Neural cell (in vitro differentiated cells): Measurements from ENCODE around the gene MEA1. TPM values are rescaled to one million over a fixed set of nuclear protein-coding genes. Genes with fewer than 3 reads are reported as not detected.

Experiments
- H2AFZ ChIP-seq: fragments of 200-600, 300-800 bp; sonication (generic), shearing (Covaris generic); 2 replicates; pipeline ENCODE4 v1.6.0; 2014; ENCODE audit warnings: low read depth, mild to moderate bottlenecking, antibody characterized with exemption, low read length, moderate library complexity
- H3F3A ChIP-seq: fragments of 200-600 bp; shearing (Covaris generic); 2 replicates; pipeline ENCODE4 v1.6.1; 2016; ENCODE audit warnings: mild to moderate bottlenecking, moderate library complexity, mixed read lengths, antibody characterized with exemption, low read length; ENCODE audit not compliant: insufficient read depth, poor library complexity, severe bottlenecking
- H3K27ac ChIP-seq: fragments of 200-600, 300-800 bp; sonication (generic), shearing (Covaris generic); 2 replicates; pipeline ENCODE4 v1.5.1; 2014; ENCODE audit warnings: mild to moderate bottlenecking, low read length, moderate library complexity
- H3K27me3 ChIP-seq: fragments of 300-800, 200-600 bp; sonication (generic), shearing (Covaris generic); 2 replicates; pipeline ENCODE4 v1.6.0; 2014; ENCODE audit warnings: mild to moderate bottlenecking, low read depth, low read length, moderate library complexity; ENCODE audit not compliant: insufficient read depth
- H3K36me3 ChIP-seq: fragments of 300-800, 200-600 bp; sonication (generic), shearing (Covaris generic); 2 replicates; pipeline ENCODE4 v1.5.1; 2014; ENCODE audit warnings: mild to moderate bottlenecking, antibody characterized with exemption, low read length, moderate library complexity; ENCODE audit not compliant: insufficient read depth
- H3K4me2 ChIP-seq: fragments of 300-800, 200-600 bp; sonication (generic), shearing (Covaris generic); 2 replicates; pipeline ENCODE4 v1.6.0; 2014; ENCODE audit warnings: mild to moderate bottlenecking, low read length
- H3K4me3 ChIP-seq: fragments of 300-800, 200-600 bp; sonication (generic), shearing (Covaris generic); 2 replicates; pipeline ENCODE4 v1.5.1; 2014; ENCODE audit warnings: mild to moderate bottlenecking, low read length, moderate library complexity
- H3K79me2 ChIP-seq: fragments of 200-600 bp; shearing (Covaris generic); replicated peaks from 2 replicates; pipeline ENCODE4 v1.6.0; 2014; ENCODE audit warnings: mild to moderate bottlenecking, low read length, moderate library complexity; ENCODE audit not compliant: insufficient read depth
- H3K9ac ChIP-seq: fragments of 300-800, 200-600 bp; sonication (generic), shearing (Covaris generic); 2 replicates; pipeline ENCODE4 v1.6.1; 2016; ENCODE audit warnings: mild to moderate bottlenecking, low read length, mixed read lengths
- H3K9me2 ChIP-seq: fragments of 200-600 bp; shearing (Covaris generic); 2 replicates; pipeline ENCODE4 v1.6.1; 2016; ENCODE audit warnings: mild to moderate bottlenecking, low read length, mixed read lengths; ENCODE audit not compliant: insufficient read depth
- H3K9me3 ChIP-seq: fragments of 200-600, 300-800 bp; sonication (generic), shearing (Covaris generic); 2 replicates; pipeline ENCODE4 v1.6.1; 2016; ENCODE audit warnings: mild to moderate bottlenecking, mixed run types, low read length, moderate library complexity, mixed read lengths
- H4K20me1 ChIP-seq: fragments of 200-600 bp; shearing (Covaris generic); 2 replicates; pipeline ENCODE4 v1.6.1; 2016; ENCODE audit warnings: mild to moderate bottlenecking, mixed run types; ENCODE audit not compliant: insufficient read depth
- CTCF ChIP-seq: fragments of 450-650 bp; IDR thresholded peaks from 2 replicates; pipeline ENCODE4 v1.5.1; 2014; ENCODE audit warnings: antibody characterized with exemption, mild to moderate bottlenecking, moderate library complexity; ENCODE audit not compliant: poor library complexity, severe bottlenecking
- EP300 ChIP-seq: fragments of 450-650 bp; conservative IDR thresholded peaks from 2 replicates; pipeline ENCODE4 v1.6.1; 2014; ENCODE audit warnings: antibody characterized with exemption, mild to moderate bottlenecking, moderate library complexity; ENCODE audit not compliant: poor library complexity, severe bottlenecking
- EZH2 ChIP-seq: fragments of 200-600, 300-800 bp; shearing (Covaris generic), sonication (generic); IDR thresholded peaks from 2 replicates; pipeline ENCODE4 v1.6.1; 2014; ENCODE audit warnings: antibody characterized with exemption, low read length, borderline replicate concordance, mild to moderate bottlenecking; ENCODE audit not compliant: insufficient read depth, poor library complexity, severe bottlenecking
- MXI1 ChIP-seq: fragments of 450-650 bp; conservative IDR thresholded peaks from 2 replicates; pipeline ENCODE4 v1.6.1; 2014; ENCODE audit warnings: antibody characterized with exemption, mild to moderate bottlenecking; ENCODE audit not compliant: poor library complexity, severe bottlenecking
- POLR2AphosphoS5 ChIP-seq: IDR thresholded peaks from 2 replicates; pipeline ENCODE4 v1.6.1; 2012
- RAD21 ChIP-seq: fragments of 450-650 bp; conservative IDR thresholded peaks from 2 replicates; pipeline ENCODE4 v1.6.1; 2014; ENCODE audit warnings: antibody characterized with exemption, mild to moderate bottlenecking, moderate library complexity
- REST ChIP-seq: IDR thresholded peaks from 2 replicates; pipeline ENCODE4 v1.6.1; 2012; ENCODE audit warnings: borderline replicate concordance
- SMC3 ChIP-seq: fragments of 450-650 bp; conservative IDR thresholded peaks from 2 replicates; pipeline ENCODE4 v1.6.1; 2014; ENCODE audit warnings: antibody characterized with exemption, mild to moderate bottlenecking, moderate library complexity; ENCODE audit not compliant: poor library complexity
- TAF1 ChIP-seq: IDR thresholded peaks from 2 replicates; pipeline ENCODE4 v1.6.1; 2012; ENCODE audit warnings: low read depth
- polyA plus RNA-seq: library from polyadenylated mRNA; depleted of rRNA; stranded (reverse); fragments of >200 nt; gene quantifications from 2 replicates; pipeline ENCODE4 v1.2.3, GENCODE V29; 2014

Gene MEA1
- polyA plus RNA-seq, 1 donor from 2014 or later, result 119 TPM

- Histone ChIP-seq H3F3A (no peaks in the 10 kb centered on the region), H3K9me3 (no peaks in the 10 kb centered on the region), H3K27me3 (no peaks in the 10 kb centered on the region), H4K20me1 (no peaks in the 10 kb centered on the region), H3K79me2 (no peaks in the 10 kb centered on the region), H3K4me2 (no peak overlapping the region), H3K36me3 (no peaks in the 10 kb centered on the region), H3K9ac (no peak overlapping the region), H2AFZ (no peak overlapping the region), H3K4me3 (no peak overlapping the region), H3K27ac (no peak overlapping the region), H3K9me2 (no peaks in the 10 kb centered on the region)
- TF ChIP-seq MXI1 (no peak), SMC3 (no peak), POLR2AphosphoS5 (no peak), REST (no peak), RAD21 (no peak), EP300 (no peak), EZH2 (no peak), CTCF (no peak), TAF1 (no peak)
These were observed 19.9 kb upstream of the MEA1 start for GRCh38 chr6:43033496-43034189.

GRCh38 chr6:43032326-43032725 lies 18.6 kb upstream of the MEA1 start:
- H3K79me2 ChIP-seq, result no peaks in the 10 kb centered on the region
- H3K27me3 ChIP-seq, result no peaks in the 10 kb centered on the region
- H3K36me3 ChIP-seq, result no peaks in the 10 kb centered on the region
- H3K9me3 ChIP-seq, result no peaks in the 10 kb centered on the region
- no peak overlapping the region for H3K9ac ChIP-seq
- H3K4me2 ChIP-seq, result no peak overlapping the region
- no peaks in the 10 kb centered on the region for H4K20me1 ChIP-seq
- H3K9me2 ChIP-seq, result no peaks in the 10 kb centered on the region
- H3K27ac ChIP-seq, result no peak overlapping the region
- no peak overlapping the region for H2AFZ ChIP-seq
- no peaks in the 10 kb centered on the region for H3F3A ChIP-seq
- no peak for TF ChIP-seq SMC3
- TF ChIP-seq CTCF, result no peak
- no peak for TF ChIP-seq RAD21
- no peak for TF ChIP-seq REST
- TF ChIP-seq POLR2AphosphoS5, result no peak
- no peak for TF ChIP-seq MXI1
- no peak for TF ChIP-seq TAF1
- no peak for TF ChIP-seq EZH2
- H3K4me3 ChIP-seq, result no peak overlapping the region
